GM12873 (cell line): Measurements from ENCODE around the gene DGUOK.
A peak's percentile ranks its signal among the peaks of the same experiment; 100 is the strongest.

Experiments
- CTCF ChIP-seq: IDR thresholded peaks from 2 replicates; pipeline ENCODE4 v1.5.1; 2012; ENCODE audit warnings: low read depth, mild to moderate bottlenecking, moderate library complexity, low read length, control low read depth; ENCODE audit not compliant: insufficient read depth; ENCODE audit errors: missing control alignments

DGUOK gene

GRCh38 chr2:73979686-73980085 lies 53.0 kb downstream of the DGUOK start:
- TF ChIP-seq CTCF, result no peak

- TF ChIP-seq CTCF, result no peak
Measured at GRCh38 chr2:73980566-73980965, 53.9 kb downstream of the DGUOK start.

GRCh38 chr2:73981081-73982001 lies 54.7 kb downstream of the DGUOK start:
- peak; percentile 7 for TF ChIP-seq CTCF

GRCh38 chr2:73982140-73982617 lies 55.5 kb downstream of the DGUOK start:
- no peak for TF ChIP-seq CTCF

GRCh38 chr2:73983322-73984202 lies 56.9 kb downstream of the DGUOK start:
- peak; percentile 34 for TF ChIP-seq CTCF

- no peak for TF ChIP-seq CTCF
Measured at GRCh38 chr2:73984203-73984921, 57.7 kb downstream of the DGUOK start, which contains the start of gene TET3. Gene TET3 (plus strand): TSS chr2:73984910. CDS start chr2:73986404, 1,494 bp downstream.
